GM21528 (cell line): ENCODE measurements around the gene PPP2R2C.

Experiments
- ATAC-seq: cut with Tn5 transposase; IDR thresholded peaks from one replicate; pipeline ENCODE4 v1.9.1; 2021; ENCODE audit warnings: mild to moderate bottlenecking, moderate library complexity; ENCODE audit not compliant: unreplicated experiment, low FRiP score

Gene PPP2R2C

DNA sequence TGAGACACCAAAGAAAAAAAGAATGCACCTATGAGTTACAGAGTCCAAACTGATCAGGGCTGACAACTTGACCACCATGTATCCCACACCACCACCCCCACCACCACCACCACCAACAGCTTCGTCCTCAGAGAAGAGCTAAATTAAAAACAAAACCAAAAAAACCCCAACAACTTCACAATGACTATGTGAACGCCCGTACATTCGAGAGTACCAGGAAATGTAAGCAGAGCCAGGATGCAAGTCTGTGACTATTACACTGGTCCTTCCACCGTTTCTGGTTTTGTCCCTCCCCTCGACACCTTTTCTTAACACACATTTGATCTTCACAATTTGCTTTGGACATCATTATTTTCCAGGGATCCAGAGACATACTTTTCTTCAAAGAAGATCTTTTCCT, 151.8 kb downstream of the PPP2R2C start:
- ATAC-seq: no peak

DNA sequence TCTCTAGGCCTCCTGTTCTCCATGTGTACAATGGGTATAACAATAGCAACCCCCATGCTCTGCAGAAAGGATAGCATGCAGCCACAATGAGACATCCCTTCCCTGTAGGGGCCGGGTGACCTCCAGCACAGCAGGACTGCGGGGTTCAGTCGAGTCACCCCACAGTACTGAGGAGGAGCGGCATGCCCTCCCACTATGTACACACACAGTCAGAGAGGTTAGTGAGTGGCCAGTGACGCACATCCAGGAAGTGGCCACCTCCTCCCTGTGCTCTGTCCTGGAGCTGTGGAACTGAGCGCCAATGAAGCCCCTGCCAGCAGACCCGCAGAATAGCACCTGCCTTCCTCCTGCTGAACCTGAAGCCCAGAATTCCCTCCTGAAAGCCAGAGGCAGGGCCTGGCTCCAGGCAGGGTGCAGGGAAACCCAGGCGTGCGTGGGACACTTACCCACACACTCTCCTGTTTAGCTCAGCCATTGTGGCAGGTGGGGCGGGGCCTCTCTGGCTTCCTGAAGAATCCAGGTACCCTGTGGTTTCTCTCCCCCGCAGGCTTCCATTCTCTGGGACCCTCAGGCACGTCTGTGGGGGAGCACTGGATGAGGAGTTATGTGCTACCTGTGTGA, 152.8 kb downstream of the PPP2R2C start:
- no peak for ATAC-seq

DNA sequence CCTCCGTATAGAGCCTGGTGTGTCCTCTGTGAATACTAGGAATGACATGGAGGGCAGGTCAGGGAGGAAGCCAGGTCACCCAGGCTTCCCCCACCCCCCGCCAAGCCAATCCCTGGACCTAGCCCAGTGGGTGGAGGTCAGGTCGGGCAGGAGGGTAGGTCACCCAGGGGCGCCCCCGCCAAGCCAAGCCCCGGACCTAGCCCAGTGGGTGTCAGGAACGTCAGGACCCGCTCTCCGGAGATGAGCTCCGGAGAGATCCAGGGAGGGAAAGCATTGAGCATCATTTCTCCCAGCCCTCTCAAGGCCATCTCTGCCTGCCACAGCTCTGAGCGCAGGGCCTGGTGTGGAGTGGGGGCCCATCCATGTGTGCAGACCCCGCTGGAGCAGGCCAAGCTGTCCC, 154.2 kb downstream of the PPP2R2C start:
- ATAC-seq: no peak

GRCh38 chr4:6316461-6317003, 155.9 kb downstream of the PPP2R2C start:
- no peak for ATAC-seq

GRCh38 chr4:6313216-6313615, 159.2 kb downstream of the PPP2R2C start:
- no peak for ATAC-seq

DNA sequence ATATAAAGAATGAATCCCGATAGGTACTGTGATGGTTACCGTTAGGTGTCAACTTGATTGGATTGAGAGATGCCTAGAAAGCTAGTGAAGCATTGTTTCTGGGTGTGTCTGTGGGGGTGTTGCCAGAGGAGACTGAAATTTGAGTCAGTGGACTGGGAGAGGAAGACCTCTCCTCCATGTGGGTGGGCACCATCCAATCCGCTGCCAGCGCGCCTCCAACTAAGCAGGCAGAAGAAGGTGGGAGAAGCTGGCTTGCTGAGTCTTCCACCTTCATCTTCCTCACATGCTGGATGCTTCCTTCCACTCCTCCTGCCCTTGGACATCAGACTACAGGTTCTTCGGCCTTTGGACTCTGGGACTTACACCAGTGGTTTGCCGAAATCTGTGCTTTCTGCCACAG, 162.6 kb downstream of the PPP2R2C start:
- ATAC-seq: no peak

GRCh38 chr4:6308899-6309643, 163.3 kb downstream of the PPP2R2C start:
- ATAC-seq: no peak

DNA sequence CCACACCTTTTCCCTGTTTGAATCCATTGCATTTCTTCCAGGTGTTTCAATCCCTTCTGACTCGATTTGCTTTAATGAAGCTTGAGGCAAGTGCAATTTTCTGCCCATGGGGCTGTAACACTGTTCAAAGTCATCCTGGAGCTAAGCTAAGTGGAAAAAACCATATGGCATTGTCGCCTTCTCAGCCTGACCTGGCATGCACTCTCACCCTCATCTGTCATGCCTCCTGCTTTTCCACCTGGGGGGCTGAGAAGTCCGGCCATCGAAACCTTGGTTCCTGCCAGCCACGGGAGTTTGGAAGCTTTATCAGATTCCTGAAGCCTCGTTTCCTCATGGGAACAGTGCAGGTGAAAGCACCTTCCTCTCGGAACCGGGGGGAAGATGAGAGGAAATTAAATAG, 164.5 kb downstream of the PPP2R2C start:
- ATAC-seq: no peak

- no peak for ATAC-seq
Measured at GRCh38 chr4:6307230-6307629, 165.2 kb downstream of the PPP2R2C start.

DNA sequence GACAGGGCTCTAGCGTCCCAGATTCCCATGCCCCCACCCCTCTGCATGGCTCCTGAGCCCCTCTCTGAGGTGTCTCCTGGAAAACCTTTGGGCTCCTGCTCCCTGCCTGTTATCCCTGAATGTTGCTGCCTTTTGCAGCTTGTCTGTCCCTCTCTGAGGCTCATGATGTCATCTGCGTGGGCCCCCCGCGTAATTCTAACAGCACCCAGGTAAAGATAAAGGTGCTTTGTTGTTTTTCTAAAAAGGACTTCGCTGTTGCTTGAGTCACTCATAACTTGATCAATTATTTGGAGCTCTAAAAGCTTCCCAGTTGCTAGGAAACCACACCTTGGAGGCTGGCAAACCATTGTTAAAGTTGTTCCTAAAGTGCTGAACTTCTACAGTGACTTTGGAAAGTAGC, 166.1 kb downstream of the PPP2R2C start:
- ATAC-seq: no peak

DNA sequence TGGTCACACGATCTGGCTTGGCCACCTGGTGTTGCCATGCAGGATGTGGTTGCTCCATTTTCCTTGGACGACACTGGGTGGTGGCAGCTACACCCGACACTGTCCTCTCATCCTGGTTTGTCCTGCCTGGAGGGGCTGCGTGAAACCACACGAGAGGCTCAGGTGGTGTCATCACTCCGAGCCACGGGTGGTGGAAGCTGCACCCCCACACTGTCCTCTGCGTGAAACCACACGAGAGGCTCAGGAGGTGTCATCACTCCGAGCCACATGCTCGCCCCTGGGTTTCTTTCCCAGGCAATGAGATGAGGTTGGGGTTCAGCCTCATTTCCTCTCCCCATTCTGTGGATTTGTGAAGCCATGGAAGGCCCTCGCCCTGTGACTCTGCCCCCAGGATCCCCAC, 168.5 kb downstream of the PPP2R2C start:
- ATAC-seq: no peak

DNA sequence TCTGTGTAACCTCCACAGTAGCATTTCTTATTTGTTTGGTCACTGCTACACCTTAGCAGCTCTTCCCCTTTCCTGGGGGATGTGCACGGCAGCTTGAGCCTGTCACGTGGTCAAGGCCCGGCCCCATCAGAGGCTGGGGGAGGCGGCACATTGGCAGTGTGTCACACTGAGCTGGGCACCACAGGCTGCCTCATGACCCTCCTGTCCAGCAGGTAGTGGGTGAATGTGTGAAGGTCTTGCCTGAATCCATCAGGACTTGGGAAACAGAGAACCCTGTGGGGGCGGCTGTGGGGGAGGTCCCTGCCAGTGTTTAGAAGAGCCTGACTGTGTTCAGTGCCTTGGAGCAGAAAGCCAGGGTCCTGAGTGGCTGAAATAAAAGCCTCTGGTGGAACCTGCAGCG, 169.5 kb downstream of the PPP2R2C start:
- ATAC-seq: no peak

DNA sequence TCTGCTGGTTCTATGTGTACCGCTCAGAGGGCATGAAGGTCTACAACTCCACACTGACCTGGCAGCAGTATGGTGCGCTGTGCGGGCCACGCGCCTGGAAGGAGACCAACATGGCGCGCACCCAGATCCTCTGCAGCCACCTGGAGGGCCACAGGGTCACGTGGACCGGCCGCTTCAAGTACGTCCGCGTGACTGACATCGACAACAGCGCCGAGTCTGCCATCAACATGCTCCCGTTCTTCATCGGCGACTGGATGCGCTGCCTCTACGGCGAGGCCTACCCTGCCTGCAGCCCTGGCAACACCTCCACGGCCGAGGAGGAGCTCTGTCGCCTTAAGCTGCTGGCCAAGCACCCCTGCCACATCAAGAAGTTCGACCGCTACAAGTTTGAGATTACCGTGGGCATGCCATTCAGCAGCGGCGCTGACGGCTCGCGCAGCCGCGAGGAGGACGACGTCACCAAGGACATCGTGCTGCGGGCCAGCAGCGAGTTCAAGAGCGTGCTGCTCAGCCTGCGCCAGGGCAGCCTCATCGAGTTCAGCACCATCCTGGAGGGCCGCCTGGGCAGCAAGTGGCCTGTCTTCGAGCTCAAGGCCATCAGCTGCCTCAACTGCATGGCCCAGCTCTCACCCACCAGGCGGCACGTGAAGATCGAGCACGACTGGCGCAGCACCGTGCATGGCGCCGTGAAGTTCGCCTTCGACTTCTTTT, 170.5 kb downstream of the PPP2R2C start:
- no peak for ATAC-seq

DNA sequence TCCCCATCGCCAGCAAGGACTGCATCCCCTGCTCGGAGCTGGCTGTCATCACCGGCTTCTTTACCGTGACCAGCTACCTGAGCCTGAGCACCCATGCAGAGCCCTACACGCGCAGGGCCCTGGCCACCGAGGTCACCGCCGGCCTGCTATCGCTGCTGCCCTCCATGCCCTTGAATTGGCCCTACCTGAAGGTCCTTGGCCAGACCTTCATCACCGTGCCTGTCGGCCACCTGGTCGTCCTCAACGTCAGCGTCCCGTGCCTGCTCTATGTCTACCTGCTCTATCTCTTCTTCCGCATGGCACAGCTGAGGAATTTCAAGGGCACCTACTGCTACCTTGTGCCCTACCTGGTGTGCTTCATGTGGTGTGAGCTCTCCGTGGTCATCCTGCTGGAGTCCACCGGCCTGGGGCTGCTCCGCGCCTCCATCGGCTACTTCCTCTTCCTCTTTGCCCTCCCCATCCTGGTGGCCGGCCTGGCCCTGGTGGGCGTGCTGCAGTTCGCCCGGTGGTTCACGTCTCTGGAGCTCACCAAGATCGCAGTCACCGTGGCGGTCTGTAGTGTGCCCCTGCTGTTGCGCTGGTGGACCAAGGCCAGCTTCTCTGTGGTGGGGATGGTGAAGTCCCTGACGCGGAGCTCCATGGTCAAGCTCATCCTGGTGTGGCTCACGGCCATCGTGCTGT, 171.2 kb downstream of the PPP2R2C start:
- ATAC-seq: no peak

- no peak for ATAC-seq
Measured at GRCh38 chr4:6300359-6300758, 172.1 kb downstream of the PPP2R2C start.

GRCh38 chr4:6299875-6300274, 172.5 kb downstream of the PPP2R2C start:
- ATAC-seq: no peak

DNA sequence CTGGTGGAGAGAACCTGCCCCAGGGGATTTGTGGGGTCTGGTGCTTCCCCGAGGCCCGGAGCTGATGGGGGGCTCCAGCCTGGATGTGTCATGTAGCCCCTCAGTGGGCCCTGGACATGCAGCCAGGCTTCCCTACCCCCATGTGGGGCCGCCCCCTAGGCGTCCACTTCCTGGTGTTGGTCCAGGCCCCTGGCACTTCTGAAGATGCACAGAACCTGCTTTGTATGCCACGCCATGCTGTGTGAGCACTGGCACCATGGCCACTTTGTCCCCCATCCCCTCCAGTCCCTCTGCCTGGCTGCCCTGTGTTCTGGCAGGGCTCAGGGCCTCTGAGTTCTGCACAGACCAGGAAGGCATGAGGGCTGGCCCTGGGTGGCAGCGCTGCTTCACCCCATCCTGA, 173.6 kb downstream of the PPP2R2C start:
- no peak for ATAC-seq

DNA sequence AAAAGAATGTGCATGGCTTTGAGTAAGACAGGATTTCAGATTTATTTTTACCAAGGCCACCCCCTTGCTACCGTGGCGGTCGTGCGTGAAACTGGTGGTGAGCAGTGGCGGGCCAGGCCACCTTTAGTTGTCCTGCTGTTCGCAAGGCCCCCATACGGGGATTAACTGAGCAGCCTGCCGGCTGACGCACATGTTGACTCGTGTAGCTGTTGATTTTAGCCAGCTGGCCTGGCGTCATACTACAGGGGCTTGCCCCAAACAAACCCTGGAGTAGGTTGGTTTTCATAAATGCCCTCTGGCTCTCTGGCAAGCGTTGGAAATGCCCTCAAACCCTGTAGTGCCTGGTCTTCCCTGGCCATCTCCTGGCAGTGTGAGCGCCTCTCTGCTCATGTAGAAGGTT, 174.4 kb downstream of the PPP2R2C start:
- ATAC-seq: no peak

GRCh38 chr4:6297266-6297815, 175.1 kb downstream of the PPP2R2C start:
- ATAC-seq: no peak

- ATAC-seq: no peak
Measured at GRCh38 chr4:6296026-6296425, 176.4 kb downstream of the PPP2R2C start.

DNA sequence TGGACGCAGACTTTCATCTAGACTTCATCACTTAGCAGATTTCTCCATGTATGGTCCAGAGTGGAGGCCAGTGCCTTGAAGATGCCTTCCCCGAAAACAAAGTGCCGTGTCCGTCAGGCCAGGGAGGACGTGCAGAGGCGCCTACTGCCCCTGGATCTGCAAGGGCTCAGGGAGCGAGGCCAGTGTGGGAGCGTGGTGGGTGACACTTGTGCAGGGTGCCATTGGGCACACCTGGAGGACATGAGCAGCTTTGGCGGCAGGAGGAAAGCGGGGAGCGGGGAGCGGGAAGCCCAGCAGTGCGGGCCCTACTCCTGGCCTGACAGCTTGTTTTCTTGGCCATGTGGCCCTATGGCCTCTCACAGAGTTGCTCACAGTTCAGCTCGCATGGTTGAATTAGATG, 176.9 kb downstream of the PPP2R2C start:
- ATAC-seq: no peak
